GM18858 (cell line): ENCODE data around the gene ATAD3A.
"Not testable (repeated sequence)": the region's sequence is repeated elsewhere in the genome, so short reads cannot be mapped to it uniquely, and the experiment has no call there.

Experiments used
- ATAC-seq: cut with Tn5 transposase; IDR thresholded peaks from one replicate; pipeline ENCODE4 v1.9.1; 2021; ENCODE audit not compliant: unreplicated experiment

Gene ATAD3A

GRCh38 chr1:1511533-1512285, at the start of gene ATAD3A:
Gene ATAD3A (plus strand): TSS chr1:1512162. CDS start chr1:1512269, 107 bp downstream.
- peak; percentile 76 for ATAC-seq

DNA sequence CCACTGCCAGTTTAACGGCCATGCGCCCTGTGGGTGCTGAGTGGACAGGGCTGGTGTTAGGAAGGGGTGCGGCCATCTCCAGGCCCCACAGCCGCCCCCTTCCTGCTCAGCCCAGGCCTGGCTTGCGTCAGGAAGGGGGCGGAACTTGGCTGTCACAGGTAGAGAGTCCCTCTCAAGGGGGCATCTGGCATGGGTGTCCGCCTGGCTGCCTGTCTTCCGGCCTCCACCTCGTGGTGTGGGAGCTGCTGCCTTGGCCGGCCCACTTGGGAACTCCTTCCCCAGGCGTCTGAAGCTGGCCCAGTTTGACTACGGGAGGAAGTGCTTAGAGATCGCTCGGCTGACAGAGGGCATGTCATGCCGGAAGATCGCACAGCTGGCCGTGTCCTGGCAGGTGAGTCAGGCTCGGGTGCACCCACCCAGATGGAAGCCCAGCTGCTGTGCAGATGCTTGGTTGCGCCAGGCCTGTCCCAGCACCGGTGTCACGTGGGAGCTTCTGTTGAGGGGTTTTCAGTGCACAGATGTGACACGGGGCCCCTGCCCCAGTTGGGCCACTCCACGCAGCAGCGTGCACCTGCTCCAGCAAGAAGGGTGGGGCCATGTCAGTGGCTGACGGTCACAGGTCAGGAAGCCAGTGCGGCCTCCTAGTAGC, 49.5 kb upstream of the ATAD3A start:
- no peak for ATAC-seq

- no peak for ATAC-seq
These were observed 48.6 kb upstream of the ATAD3A start for GRCh38 chr1:1463312-1463711.

GRCh38 chr1:1468196-1468985, 43.6 kb upstream of the ATAD3A start:
- ATAC-seq, result not testable (repeated sequence)

- peak; percentile 5 for ATAC-seq
These were observed 41.2 kb upstream of the ATAD3A start for GRCh38 chr1:1470626-1471388.

DNA sequence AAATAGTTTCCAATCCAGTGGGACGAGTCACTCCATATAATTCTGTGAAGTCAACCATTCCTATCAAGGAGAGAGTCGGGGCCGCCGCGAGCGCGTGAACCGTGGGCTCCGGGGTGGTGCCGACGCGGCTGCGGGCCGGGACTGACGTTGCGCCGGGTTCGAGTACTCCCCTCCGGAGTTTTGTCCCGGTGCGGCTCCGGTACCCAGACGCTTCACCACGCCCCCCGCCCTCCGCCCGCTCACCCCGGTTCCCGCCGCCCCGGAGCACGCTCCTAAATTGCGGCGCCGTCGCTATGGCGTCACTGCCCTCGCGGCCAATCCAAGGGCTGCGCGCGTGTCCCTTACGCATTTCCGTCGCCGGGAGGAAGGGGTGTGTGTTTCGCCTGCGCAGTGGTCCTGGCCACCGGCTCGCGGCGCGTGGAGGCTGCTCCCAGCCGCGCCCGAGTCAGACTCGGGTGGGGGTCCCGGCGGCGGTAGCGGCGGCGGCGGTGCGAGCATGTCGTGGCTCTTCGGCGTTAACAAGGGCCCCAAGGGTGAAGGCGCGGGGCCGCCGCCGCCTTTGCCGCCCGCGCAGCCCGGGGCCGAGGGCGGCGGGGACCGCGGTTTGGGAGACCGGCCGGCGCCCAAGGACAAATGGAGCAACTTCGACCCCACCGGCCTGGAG, 40.4 kb upstream of the ATAD3A start, which contains the start of gene ATAD3B:
TSS of gene ATAD3B (plus strand) at position 377 of the 664 bp plus-strand sequence. CDS start at position 497, 120 bp downstream.
- peak; percentile 75 for ATAC-seq

- ATAC-seq, result not testable (repeated sequence)
These were observed 39.7 kb upstream of the ATAD3A start for GRCh38 chr1:1472053-1472876.

GRCh38 chr1:1476011-1476410, 36.0 kb upstream of the ATAD3A start:
- ATAC-seq, result not testable (repeated sequence)

GRCh38 chr1:1477206-1477605, 34.8 kb upstream of the ATAD3A start:
- ATAC-seq, result no peak

GRCh38 chr1:1479547-1480487, 32.1 kb upstream of the ATAD3A start:
- no peak for ATAC-seq

- ATAC-seq, result not testable (repeated sequence)
These were observed 31.5 kb upstream of the ATAD3A start for GRCh38 chr1:1480488-1480867.

DNA sequence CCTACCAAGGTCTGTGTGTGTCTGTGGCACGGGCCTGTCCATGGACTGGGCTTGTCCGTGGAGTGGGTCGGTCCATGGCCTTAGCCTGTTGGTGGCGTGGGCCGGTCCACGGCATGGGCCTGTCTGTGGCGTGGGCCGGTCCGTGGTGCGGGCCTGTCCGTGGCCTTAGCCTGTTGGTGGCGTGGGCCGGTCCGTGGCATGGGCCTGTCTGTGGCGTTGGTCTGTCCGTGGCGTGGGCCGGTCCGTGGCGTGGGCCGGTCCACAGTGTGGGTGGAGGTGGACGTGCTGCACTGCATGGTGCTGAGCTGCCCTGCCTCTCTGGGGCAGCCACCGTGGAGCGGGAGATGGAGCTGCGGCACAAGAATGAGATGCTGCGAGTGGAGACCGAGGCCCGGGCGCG, 30.2 kb upstream of the ATAD3A start:
- ATAC-seq, result not testable (repeated sequence)

DNA sequence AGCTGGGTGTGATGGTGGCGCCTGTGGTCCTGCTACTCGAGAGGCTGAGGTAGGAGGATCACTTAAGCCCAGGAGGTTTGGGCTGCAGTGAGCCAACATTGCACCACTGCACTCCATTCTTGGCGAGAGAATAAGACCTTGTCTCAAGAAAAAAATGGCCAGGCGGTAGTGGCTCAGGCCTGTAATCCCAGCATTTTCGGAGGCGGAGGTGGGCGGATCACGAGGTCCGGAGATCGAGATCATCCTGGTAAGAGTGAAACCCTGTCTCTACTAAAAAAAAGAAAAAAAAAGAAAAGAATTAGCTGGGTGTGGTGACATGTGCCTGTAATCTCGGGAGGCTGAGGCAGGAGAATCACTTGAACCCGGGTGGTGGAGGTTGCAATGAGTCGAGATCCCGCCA, 29.1 kb upstream of the ATAD3A start:
- no peak for ATAC-seq

DNA sequence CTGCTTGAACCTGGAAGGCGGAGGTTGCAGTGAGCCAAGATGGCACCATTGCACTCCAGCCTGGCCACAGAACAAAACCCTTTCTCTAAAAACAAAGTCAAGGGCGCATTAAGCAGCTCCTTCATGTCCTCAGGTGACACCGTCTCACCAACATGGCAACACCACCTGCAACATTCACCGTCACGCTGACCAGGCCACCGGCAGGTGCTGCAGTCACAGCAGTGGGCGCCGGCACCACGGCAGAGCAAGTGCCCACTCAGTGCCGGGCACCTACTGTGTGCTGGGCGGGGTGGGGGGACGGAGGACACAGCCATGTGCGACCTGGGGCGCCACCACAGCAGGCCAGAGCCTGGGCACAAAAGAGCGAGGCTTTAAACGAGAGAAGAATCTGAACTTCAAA, 28.2 kb upstream of the ATAD3A start:
- ATAC-seq, result no peak

- ATAC-seq, result not testable (repeated sequence)
These were observed 26.8 kb upstream of the ATAD3A start for GRCh38 chr1:1484976-1485750.

DNA sequence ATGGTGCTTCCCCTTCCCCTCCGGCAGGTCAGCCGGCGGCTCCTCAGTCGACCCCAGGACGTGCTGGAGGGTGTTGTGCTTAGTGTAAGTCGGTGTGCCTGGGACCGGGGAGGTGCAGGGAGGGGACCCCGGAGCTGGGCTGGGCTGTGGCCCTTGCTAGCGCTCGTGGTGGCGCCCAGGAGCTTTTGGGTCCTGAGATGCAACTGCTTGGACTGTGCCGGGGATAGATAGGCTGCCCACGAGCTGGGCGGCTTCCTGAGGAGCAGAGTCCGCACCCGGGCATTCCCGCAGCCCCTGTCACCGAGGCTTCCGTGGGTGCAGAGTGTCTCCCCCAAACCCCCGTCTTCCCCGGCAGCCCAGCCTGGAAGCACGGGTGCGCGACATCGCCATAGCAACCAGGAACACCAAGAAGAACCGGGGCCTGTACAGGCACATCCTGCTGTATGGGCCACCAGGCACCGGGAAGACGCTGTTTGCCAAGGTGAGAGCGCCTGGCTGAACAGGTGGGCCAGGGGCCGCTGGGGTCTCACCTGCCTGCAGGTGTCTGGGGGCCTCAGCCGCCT, 26.1 kb upstream of the ATAD3A start:
- not testable (repeated sequence) for ATAC-seq

DNA sequence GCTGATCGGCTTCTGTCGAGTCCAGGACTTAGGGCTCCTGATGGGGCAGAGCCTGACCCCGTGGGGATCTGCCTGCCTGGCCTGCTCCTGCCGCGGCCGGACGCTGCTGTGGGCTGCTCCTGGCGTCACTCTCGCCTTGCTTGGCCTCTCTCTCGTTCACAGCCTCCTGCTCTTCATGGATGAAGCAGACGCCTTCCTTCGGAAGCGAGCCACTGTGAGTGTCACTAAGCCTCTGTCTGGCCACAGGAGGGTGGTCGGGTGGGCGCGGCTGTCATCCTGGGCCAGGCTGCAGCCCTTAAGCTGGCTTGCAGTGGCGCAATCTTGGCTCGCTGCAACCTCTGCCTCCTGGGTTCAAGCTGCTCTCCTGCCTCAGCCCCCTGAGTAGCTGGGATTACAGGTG, 24.3 kb upstream of the ATAD3A start:
- ATAC-seq, result no peak
